HEK293 (cell line): ENCODE results near the gene CLPTM1.
"Not testable (repeated sequence)": the region's sequence is repeated elsewhere in the genome, so short reads cannot be mapped to it uniquely, and the experiment has no call there.

Experiments used
- CTCF ChIP-seq: fragments of 450-650 bp; formaldehyde crosslinking; IDR thresholded peaks from 2 replicates; pipeline ENCODE4 v1.5.1; 2016; ENCODE audit warnings: missing biosample characterization, missing genetic modification characterization
- ZBTB26 ChIP-seq: fragments of 450-650 bp; formaldehyde crosslinking; optimal IDR thresholded peaks from 2 replicates; pipeline ENCODE3; 2016; ENCODE audit warnings: missing biosample characterization, mild to moderate bottlenecking, missing genetic modification characterization
- ZBTB7A ChIP-seq: fragments of 450-650 bp; formaldehyde crosslinking; IDR thresholded peaks from 2 replicates; pipeline ENCODE4 v1.5.1; 2016; ENCODE audit warnings: low read depth, missing biosample characterization, missing genetic modification characterization
- ZEB2 ChIP-seq: fragments of 450-650 bp; formaldehyde crosslinking; IDR thresholded peaks from 2 replicates; pipeline ENCODE4 v1.5.1; 2016; ENCODE audit warnings: missing biosample characterization, missing genetic modification characterization
- ZFP37 ChIP-seq: fragments of 450-650 bp; formaldehyde crosslinking; IDR thresholded peaks from 2 replicates; pipeline ENCODE4 v1.5.1; 2016; ENCODE audit warnings: missing biosample characterization, missing genetic modification characterization
- ZNF133 ChIP-seq: fragments of 450-650 bp; formaldehyde crosslinking; IDR thresholded peaks from 2 replicates; pipeline ENCODE4 v1.5.1; 2016; ENCODE audit warnings: missing biosample characterization, missing genetic modification characterization
- ZNF23 ChIP-seq: fragments of 450-650 bp; formaldehyde crosslinking; IDR thresholded peaks from 2 replicates; pipeline ENCODE4 v1.5.1; 2016; ENCODE audit warnings: missing biosample characterization, missing genetic modification characterization, borderline replicate concordance
- ZNF488 ChIP-seq: fragments of 450-650 bp; formaldehyde crosslinking; IDR thresholded peaks from 2 replicates; pipeline ENCODE4 v1.5.1; 2016; ENCODE audit warnings: missing biosample characterization, missing genetic modification characterization
- ZNF658 ChIP-seq: fragments of 450-650 bp; formaldehyde crosslinking; IDR thresholded peaks from 2 replicates; pipeline ENCODE4; 2016; ENCODE audit warnings: missing biosample characterization, missing genetic modification characterization
- ZNF670 ChIP-seq: fragments of 450-650 bp; formaldehyde crosslinking; IDR thresholded peaks from 2 replicates; pipeline ENCODE4 v1.5.1; 2016; ENCODE audit warnings: missing biosample characterization, missing genetic modification characterization, low read depth
- ZNF76 ChIP-seq: fragments of 450-650 bp; formaldehyde crosslinking; IDR thresholded peaks from 2 replicates; pipeline ENCODE4; 2016; ENCODE audit warnings: low read depth, missing biosample characterization, missing genetic modification characterization, borderline replicate concordance

- TF ChIP-seq ZNF488; ZNF23; ZFP37 (tag by site-specific recombination); CTCF; ZBTB7A (tag by site-specific recombination); ZNF133; ZNF670 (tag by site-specific recombination); ZNF658; ZEB2 (tag by site-specific recombination); ZNF76 (tag by site-specific recombination): not testable (repeated sequence)
- TF ChIP-seq ZBTB26 (tag by site-specific recombination) = peak; percentile 1
Measured at GRCh38 chr19:44914433-44915206, 40.6 kb upstream of the CLPTM1 start, which contains the start of gene APOC1.
